Measurements from ENCODE around the gene PHKB. TPM values are rescaled to one million over a fixed set of nuclear protein-coding genes. Genes with fewer than 3 reads are reported as not detected.

Gene PHKB
- total RNA-seq, 1 experiment from 2014 or later = 38.8 TPM

DNA sequence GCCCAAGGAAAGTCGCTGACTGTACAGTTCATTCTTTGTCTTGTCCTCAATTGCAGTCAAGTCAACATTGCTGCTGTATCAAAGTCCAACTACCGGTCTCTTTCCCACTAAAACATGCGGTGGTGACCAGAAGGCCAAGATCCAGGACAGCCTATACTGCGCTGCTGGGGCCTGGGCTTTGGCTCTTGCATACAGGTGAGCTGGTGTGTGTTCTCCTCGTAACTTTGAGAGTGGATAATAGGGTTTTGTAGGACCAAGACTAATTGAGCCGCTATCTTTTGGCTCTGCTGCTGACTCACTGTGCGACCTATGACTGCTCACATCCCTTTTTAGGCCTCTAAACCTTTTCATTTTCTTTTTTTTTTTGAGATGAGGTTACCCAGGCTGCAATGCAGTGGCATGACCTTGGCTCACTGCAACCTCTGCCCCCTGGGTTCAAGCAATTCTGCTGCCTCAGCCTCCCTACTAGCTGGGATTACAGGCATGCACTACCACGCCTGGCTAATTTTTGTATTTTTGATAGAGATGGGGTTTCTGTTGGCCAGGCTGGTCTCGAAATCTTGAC lies 38.7 kb downstream of the PHKB start:
- no peaks in the 10 kb centered on the region for H3K79me2 ChIP-seq (ENCODE audit: insufficient read depth, low read length)
- Mint-ChIP-seq H3K4me3 (no peak overlapping the region), H3K4me1 (peaks cover 0 to 2% of the 10 kb centered on the region in 2 experiments; a peak in 1 of 4 replicates), H3K36me3 (ENCODE audit: insufficient read depth in 1 of 3, low read depth in 3 of 3) (peaks cover 0 to 19% (median 17%) of the 10 kb centered on the region in 3 experiments; a peak in 6 of 7 replicates), H3K27ac (no peak overlapping the region), H3K27me3 (ENCODE audit: low read depth) (no peaks in the 10 kb centered on the region), H3K9me3 (no peaks in the 10 kb centered on the region)
- WGBS (ENCODE audit: extremely low coverage, insufficient read length, low lambda C conversion rate) = no CpG with 5 or more reads among the region's 9 CpGs
- H2AFZ ChIP-seq (ENCODE audit: low read length) = no peak overlapping the region
- no peaks in the 10 kb centered on the region for H3K4me1 ChIP-seq (ENCODE audit: insufficient read depth, low read length)
- no peak overlapping the region for H4K91ac ChIP-seq (ENCODE audit: insufficient read length, low read depth, low read length)
- H4K5ac ChIP-seq (ENCODE audit: insufficient read length, low read depth, low read length) = no peak overlapping the region
- no peak for DNase-seq
- no peak overlapping the region for H2BK120ac ChIP-seq (ENCODE audit: low read depth, low read length, poor library complexity, severe bottlenecking)
- no peak overlapping the region for H3K56ac ChIP-seq (ENCODE audit: insufficient read length, low read depth, low read length)
- H3K9ac ChIP-seq (ENCODE audit: extremely low read depth, insufficient read length, low read length) = no peak overlapping the region
- TF ChIP-seq CTCF (conservative IDR thresholded peaks at IDR 0.05) = no peak
- no peak overlapping the region for H3K18ac ChIP-seq (ENCODE audit: insufficient read length, low read depth, low read length)
- H3K27ac ChIP-seq (ENCODE audit: insufficient read length, low read depth, low read length) = no peak overlapping the region
- H3K79me1 ChIP-seq (ENCODE audit: insufficient read depth, low read depth, low read length, poor library complexity, severe bottlenecking) = no peaks in the 10 kb centered on the region
- no peak overlapping the region for H3T11ph ChIP-seq (ENCODE audit: low read length)
- no peak overlapping the region for H2BK12ac ChIP-seq (ENCODE audit: insufficient read length, low read depth, low read length)
- no peaks in the 10 kb centered on the region for H4K20me1 ChIP-seq (ENCODE audit: control insufficient read depth, insufficient read depth, insufficient read length)
- H2BK5ac ChIP-seq (ENCODE audit: insufficient read length, low read length) = no peak overlapping the region
- H3K9me3 ChIP-seq (ENCODE audit: control insufficient read depth, low read depth, low read length) = no peaks in the 10 kb centered on the region
- no peaks in the 10 kb centered on the region for H3K23me2 ChIP-seq (ENCODE audit: insufficient read length, low read depth, low read length, poor library complexity, severe bottlenecking)
- no peak overlapping the region for H3K23ac ChIP-seq (ENCODE audit: insufficient read length, low read depth, low read length)
- H3K27me3 ChIP-seq (ENCODE audit: insufficient read depth, low read length) = no peaks in the 10 kb centered on the region
- no peak overlapping the region for H4K8ac ChIP-seq (replicated peaks; ENCODE audit: insufficient read length, low read depth, low read length)
- H3K4me2 ChIP-seq (ENCODE audit: insufficient read depth, insufficient read length, low read length) = no peak overlapping the region
- no peak overlapping the region for H3K14ac ChIP-seq (ENCODE audit: insufficient read depth, low read length)
- no peak overlapping the region for H2AK5ac ChIP-seq (ENCODE audit: insufficient read length, low read length)
- no peak overlapping the region for H3K4ac ChIP-seq (ENCODE audit: low read depth, low read length)
- no peak overlapping the region for H2BK15ac ChIP-seq (ENCODE audit: low read depth, low read length)
- H2BK20ac ChIP-seq (ENCODE audit: low read depth, low read length, poor library complexity, severe bottlenecking) = no peak overlapping the region
